Tibial artery (tissue), 4 donors: Measurements from ENCODE around the gene GASK1B.

Experiments used
- DNase-seq, 2 donors: peaks; one replicate each; pipeline ENCODE4 v3.0.0-alpha.2; 2019
- H3K27ac ChIP-seq, 2 donors: fragments of 200-600 bp; sonication (generic) in 1 of 2; 1 replicate in 1 of 2; 2 replicates in 1 of 2; pipeline ENCODE4 v1.5.1; 2018 to 2019; ENCODE audit warnings: mild to moderate bottlenecking in 1 of 2
- H3K27me3 ChIP-seq, 2 donors: fragments of 200-600 bp; sonication (generic) in 1 of 2; one replicate each; pipeline versions ENCODE4 v1.5.1 to v1.6.0; 2016 to 2019
- H3K36me3 ChIP-seq, 3 donors: fragments of 200-600 bp; sonication (generic) in 2 of 3; one replicate each; pipeline ENCODE4 v1.5.1; 2016 to 2019; ENCODE audit warnings: mild to moderate bottlenecking in 2 of 3
- H3K4me1 ChIP-seq, 4 donors: fragments of 200-600 bp; sonication (generic) in 2 of 4; 1 replicate in 3 of 4; 2 replicates in 1 of 4; pipeline ENCODE4 v1.5.1; 2016 to 2019
- H3K4me3 ChIP-seq, 2 donors: fragments of 200-600 bp; sonication (generic) in 1 of 2; 1 replicate in 1 of 2; 2 replicates in 1 of 2; pipeline ENCODE4 v1.5.1; 2018 to 2019; ENCODE audit warnings: mild to moderate bottlenecking in 2 of 2
- H3K9me3 ChIP-seq, 3 donors: fragments of 200-600 bp; sonication (generic) in 1 of 3; one replicate each; pipeline ENCODE4 v1.5.1; 2016 to 2019
- CTCF ChIP-seq, 2 experiments: fragments of 200-600 bp in 1 of 2; fragments of 450-650 bp in 1 of 2; IDR thresholded peaks; one replicate each; pipeline ENCODE4 v1.5.1; 2017 to 2019; ENCODE audit warnings: antibody characterized with exemption in 2 of 2, mild to moderate bottlenecking in 1 of 2, moderate library complexity in 1 of 2
- intact Hi-C: fragments of 100-400 bp; cut with DNase I; formaldehyde crosslinking; loops from one replicate; pipeline ENCODE4 v1.15.0; 2023; ENCODE audit warnings: low total_unique reads

GASK1B gene

GRCh38 chr4:158202481-158202880, 29.7 kb upstream of the GASK1B start:
- Histone ChIP-seq H3K4me3 (no peak overlapping the region), H3K27ac (no peak overlapping the region), H3K9me3 (no peaks in the 10 kb centered on the region), H3K36me3 (peaks cover 0 to 5% (median 0%) of the 10 kb centered on the region in 3 donors), H3K4me1 (peaks cover 0 to 17% (median 4%) of the 10 kb centered on the region in 4 donors), H3K27me3 (no peaks in the 10 kb centered on the region)
- intact Hi-C loops: no loop called here
- no peak for TF ChIP-seq CTCF (IDR thresholded peaks at IDR 0.05)
- DNase-seq: no peak

GRCh38 chr4:158201876-158202275, 29.1 kb upstream of the GASK1B start:
- DNase-seq: no peak
- intact Hi-C loops: no loop called here
- Histone ChIP-seq H3K27me3 (no peaks in the 10 kb centered on the region), H3K36me3 (peaks cover 0 to 5% (median 0%) of the 10 kb centered on the region in 3 donors), H3K9me3 (no peaks in the 10 kb centered on the region), H3K4me1 (peaks cover 0 to 11% (median 2%) of the 10 kb centered on the region in 4 donors), H3K27ac (no peak overlapping the region), H3K4me3 (no peak overlapping the region)
- no peak for TF ChIP-seq CTCF (IDR thresholded peaks at IDR 0.05)

GRCh38 chr4:158201322-158201721, 28.5 kb upstream of the GASK1B start:
- intact Hi-C loops: no loop called here
- Histone ChIP-seq H3K27ac (no peak overlapping the region), H3K9me3 (no peaks in the 10 kb centered on the region), H3K27me3 (no peaks in the 10 kb centered on the region), H3K4me3 (no peak overlapping the region), H3K36me3 (peaks cover 0 to 5% (median 0%) of the 10 kb centered on the region in 3 donors), H3K4me1 (peaks cover 0 to 5% (median 0%) of the 10 kb centered on the region in 4 donors)
- no peak for TF ChIP-seq CTCF (IDR thresholded peaks at IDR 0.05)
- no peak for DNase-seq

GRCh38 chr4:158200214-158200613, 27.4 kb upstream of the GASK1B start:
- peaks cover 0 to 4% (median 0%) of the 10 kb centered on the region in 4 donors for H3K4me1 ChIP-seq
- H3K4me3 ChIP-seq: no peak overlapping the region
- no peak overlapping the region for H3K27ac ChIP-seq
- no peak for DNase-seq
- no peaks in the 10 kb centered on the region for H3K9me3 ChIP-seq
- peaks cover 0 to 5% (median 0%) of the 10 kb centered on the region in 3 donors for H3K36me3 ChIP-seq
- intact Hi-C loops: no loop called here
- H3K27me3 ChIP-seq: no peaks in the 10 kb centered on the region
- TF ChIP-seq CTCF (IDR thresholded peaks at IDR 0.05): no peak

GRCh38 chr4:158197194-158197776, 24.5 kb upstream of the GASK1B start:
- Histone ChIP-seq H3K4me3 (no peak overlapping the region), H3K4me1 (peaks cover 0 to 23% (median 15%) of the 10 kb centered on the region in 4 donors), H3K36me3 (peaks cover 0 to 5% (median 0%) of the 10 kb centered on the region in 3 donors), H3K27me3 (no peaks in the 10 kb centered on the region), H3K9me3 (no peaks in the 10 kb centered on the region), H3K27ac (no peak overlapping the region)
- DNase-seq: no peak
- TF ChIP-seq CTCF (IDR thresholded peaks at IDR 0.05): no peak
- intact Hi-C loops: no loop called here
